Uterus (tissue), 2 donors: ENCODE results near the gene ILF3.

Experiments
- POLR2A ChIP-seq, 2 donors: fragments of 450-650 bp; IDR thresholded peaks; one replicate each; pipeline ENCODE4 v1.6.1; 2016; ENCODE audit warnings: antibody characterized with exemption in 2 of 2, mild to moderate bottlenecking in 1 of 2, moderate library complexity in 1 of 2
- TF ChIP-seq, protein P1 (sequence below), 4 experiments: fragments of 200-600 bp in 2 of 4; fragments of 450-650 bp in 2 of 4; sonication (generic) in 2 of 4; IDR thresholded peaks; one replicate each; pipeline ENCODE4 v1.5.1; 2016 to 2019; ENCODE audit warnings: antibody characterized with exemption in 4 of 4, mild to moderate bottlenecking in 2 of 4, moderate library complexity in 1 of 4

DNA sequence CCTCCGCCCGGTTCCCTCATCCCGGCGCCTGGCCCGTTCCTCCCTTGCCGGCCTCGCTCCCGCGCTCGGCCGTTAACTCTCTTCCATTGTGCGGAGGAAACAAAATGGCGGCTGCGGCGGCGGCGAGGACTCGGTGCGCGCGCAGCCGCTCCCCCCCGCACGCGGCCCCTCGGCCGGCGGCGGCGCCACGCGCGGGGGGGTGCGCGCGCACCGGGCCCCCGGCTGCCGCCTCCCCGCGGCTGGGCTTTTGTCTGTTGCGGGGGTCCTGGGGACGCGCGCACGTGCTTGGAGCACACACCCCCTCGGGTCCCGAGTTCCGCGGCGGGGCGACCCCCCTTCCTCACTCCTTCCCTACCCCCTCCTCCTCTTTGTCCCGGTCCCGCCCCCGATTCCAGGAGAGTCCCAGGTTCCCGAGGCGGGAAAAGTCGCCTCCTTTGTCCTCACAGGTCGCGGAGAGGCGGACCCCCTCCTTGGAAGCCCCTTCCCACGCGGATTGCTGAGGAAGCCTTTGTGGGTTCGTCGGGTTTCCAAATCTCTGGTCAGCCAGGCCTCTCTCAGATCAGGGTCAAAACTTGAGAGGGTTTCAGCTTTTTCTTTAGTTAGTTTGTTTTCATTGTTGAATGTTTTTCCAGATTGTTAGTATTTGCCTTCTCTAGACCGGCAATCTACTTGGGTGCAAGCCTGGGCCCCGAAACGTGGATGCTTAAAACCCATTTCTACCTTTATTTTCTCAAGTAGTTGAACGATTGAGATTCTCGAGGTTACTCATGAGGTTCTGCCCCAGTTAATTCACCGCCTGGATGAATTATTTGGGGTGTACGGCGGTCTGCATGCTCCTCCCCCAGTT is 687 bp downstream of the ILF3 start:
- TF ChIP-seq, protein P1, sequence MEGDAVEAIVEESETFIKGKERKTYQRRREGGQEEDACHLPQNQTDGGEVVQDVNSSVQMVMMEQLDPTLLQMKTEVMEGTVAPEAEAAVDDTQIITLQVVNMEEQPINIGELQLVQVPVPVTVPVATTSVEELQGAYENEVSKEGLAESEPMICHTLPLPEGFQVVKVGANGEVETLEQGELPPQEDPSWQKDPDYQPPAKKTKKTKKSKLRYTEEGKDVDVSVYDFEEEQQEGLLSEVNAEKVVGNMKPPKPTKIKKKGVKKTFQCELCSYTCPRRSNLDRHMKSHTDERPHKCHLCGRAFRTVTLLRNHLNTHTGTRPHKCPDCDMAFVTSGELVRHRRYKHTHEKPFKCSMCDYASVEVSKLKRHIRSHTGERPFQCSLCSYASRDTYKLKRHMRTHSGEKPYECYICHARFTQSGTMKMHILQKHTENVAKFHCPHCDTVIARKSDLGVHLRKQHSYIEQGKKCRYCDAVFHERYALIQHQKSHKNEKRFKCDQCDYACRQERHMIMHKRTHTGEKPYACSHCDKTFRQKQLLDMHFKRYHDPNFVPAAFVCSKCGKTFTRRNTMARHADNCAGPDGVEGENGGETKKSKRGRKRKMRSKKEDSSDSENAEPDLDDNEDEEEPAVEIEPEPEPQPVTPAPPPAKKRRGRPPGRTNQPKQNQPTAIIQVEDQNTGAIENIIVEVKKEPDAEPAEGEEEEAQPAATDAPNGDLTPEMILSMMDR (IDR thresholded peaks at IDR 0.05) = no peak
- no peak for TF ChIP-seq POLR2A (IDR thresholded peaks at IDR 0.05)
